Cerebellar nuclear complex (tissue), 1 donor: ENCODE measurements around the gene SLC25A17.

Experiments
- DNase-seq, 2 experiments: peaks; one replicate each; lab custom pipeline; 2025; lab: John Stamatoyannopoulos, UW

The SLC25A17 gene

DNA sequence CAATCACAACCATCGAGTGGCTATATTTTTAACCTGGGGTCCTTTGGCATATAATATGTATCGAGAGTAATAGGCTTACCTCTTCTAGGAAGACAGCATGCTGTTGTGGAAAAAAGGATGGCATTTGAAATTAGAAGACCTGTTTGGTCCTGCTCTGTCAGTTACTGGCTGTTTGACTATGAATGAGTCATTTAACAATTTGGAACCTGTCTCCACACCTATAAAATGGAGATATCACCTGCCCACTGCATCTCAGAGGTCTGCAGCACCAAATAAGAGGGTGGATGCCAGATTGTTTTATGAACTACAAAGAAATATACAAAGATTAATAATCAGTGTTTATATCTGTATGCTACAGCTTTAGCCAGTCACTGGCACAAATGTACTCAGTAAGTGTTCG is 60.8 kb downstream of the SLC25A17 start:
- no peak for DNase-seq

DNA sequence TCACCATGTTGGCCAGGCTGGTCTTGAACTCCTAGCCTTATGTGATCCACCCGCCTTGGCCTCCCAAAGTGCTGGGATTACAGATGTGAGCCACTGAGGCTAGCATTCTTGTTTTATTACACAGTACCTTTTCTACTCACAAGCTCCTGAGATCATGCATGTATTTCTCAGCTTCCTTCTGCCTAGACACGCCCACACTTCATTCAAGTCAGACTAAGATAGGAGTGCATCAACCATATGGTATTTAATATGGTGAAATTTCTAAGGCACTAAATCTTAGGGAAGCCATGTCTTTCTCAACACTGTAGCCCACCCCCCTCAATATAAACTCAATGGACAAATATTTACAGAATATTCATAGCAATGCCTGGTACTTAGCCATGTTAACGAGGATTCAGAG is 62.1 kb downstream of the SLC25A17 start:
- DNase-seq = no peak

DNA sequence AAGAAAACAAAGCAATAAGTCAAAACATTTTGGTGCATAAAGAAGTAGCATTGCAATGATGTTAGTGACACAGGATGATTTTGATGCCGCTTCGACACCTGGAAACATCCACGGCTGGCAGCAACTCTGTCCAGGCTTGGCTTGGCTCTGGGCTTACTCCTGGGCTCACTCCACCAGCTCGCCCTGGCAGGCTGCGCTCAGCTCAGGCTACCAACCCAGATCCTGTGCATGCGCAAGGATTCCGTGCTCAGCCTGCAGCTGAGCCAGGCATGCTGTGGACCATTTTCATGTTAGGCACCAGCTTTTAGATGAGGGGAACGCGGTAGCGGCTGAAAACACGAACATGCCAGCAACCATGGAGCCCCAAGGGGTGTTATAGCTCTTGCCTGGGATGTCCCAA is 66.0 kb downstream of the SLC25A17 start:
- no peak for DNase-seq

DNA sequence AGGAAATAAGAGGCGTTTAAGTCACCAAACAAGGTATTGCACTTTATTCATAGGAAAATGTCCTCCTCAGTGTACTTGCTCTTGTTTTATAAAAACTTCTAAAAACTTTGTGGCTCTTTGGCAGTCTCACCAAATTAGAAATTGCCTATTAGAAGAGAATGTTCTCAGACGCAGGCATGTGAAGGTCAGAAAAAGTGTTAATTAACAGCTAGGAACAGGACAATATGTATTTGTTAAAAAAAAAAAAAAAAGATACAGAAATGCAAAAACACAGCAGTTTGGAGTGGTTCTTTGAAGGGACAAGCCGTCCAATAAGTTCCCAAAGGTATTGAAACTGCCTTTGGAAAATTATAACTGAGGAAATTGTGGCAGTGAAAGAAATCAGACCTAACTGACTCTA is 67.9 kb downstream of the SLC25A17 start:
- no peak for DNase-seq

DNA sequence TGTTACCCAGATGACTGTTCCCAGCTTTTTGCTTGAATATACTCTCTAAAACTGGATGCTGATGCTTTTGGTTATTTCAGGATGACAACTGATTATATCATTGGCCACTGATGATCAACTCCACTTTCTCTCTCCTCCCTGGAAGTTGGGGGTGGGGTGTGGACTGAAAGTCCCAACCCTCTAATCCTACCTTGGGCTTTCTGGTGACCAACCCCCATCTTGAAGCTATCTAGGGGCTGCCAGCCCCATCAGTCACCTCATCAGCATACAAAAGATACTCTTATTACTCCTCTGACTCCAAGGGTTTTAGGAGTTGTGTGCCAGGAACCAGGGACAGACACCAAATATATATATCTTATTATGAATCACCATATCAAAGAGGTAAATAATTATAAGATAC is 69.3 kb downstream of the SLC25A17 start:
- DNase-seq = no peak

DNA sequence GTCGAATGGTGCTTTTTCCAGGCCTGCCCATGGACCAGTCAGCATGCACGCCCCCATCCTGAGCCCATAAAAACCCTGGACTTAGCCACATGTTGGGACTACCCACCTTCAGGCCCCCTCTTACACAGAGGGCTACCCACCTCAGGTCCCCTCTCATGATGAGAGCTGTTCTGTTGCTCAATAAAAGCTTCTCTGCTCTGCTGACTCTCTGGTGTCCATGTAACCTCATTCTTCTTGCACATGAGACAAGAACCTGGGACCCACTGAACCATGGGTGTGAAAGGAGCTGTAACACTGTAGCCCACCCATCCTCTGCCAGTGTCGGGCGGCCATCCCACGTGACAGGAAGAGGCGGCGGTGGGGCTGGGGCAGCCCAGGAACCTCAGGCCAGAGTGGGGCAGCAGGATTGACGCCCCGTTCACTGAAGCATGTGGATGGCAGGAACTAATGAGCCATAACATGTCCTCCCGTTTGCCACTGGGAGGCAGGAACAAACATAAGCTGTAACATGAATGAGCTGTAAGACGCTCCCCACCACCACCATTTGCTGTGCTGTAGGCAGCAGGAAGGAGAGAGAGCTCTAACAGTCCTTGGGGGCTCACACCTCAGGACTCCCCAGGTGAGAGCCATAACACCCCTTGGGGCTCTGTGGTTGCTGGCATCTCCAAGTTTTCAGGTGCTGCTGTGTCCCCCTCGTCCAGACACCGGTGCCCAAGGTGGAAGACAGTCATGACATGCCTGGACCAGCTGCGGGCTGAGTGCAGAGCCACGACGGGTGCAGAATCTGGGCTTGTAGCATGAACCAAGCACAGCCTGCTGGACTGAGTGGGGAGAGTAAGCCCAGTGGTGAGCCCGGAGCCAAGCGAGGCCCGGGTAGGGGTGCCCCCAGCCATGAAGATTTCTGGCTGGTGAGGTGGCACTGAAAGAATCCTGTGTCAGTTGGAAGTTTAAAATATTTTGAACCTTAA is 70.5 kb downstream of the SLC25A17 start:
- no peak for DNase-seq

DNA sequence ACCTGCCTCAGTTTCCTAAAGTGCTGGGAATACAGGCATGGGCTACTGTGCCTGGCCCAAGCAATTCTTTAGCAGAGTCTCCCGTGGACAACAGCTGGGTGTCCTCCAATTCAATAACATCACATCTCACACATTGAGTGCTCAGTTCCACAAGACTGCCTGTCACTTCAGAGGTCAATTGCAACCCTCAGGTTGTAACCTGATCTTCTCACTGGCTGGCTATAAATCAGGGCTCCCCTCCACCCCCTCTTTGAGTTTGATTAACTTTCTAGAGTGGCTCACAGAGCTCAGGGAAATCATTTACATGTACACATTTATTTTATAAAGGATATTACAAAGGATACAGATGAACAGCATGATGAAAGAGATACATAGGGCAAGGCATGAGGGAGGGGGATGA is 71.8 kb downstream of the SLC25A17 start:
- DNase-seq = no peak

DNA sequence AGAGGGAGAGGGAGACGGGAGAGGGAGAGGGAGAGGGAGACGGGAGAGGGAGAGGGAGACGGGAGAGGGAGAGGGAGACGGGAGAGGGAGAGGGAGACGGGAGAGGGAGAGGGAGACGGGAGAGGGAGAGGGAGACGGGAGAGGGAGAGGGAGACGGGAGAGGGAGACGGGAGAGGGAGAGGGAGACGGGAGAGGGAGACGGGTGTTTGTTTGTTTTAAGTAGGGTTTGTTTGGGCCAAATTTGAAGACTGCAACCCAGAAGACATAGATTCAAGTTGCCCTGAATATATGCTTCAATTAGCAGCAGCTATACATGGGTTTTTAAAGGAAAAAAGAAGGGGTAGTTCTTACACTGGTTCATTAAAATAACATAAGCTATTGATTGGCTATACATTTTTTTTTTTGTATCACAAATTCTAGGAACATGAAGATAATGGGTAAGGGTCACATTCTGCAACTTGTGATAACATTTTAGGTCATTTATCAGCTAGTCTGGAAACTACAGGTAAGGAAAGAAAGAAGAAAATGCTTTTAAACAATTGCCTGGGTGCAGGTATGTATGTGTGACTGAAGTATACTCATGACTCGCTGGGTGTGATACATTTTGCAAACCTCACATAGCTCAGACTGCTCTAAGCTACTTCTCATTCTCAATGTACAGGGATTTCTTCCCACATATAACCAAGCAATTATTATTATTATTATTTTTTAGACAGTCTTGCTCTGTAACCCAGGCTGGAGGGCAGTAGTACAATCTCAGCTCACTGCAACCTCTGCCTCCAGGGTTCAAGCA is 72.5 kb downstream of the SLC25A17 start:
- no peak for DNase-seq

DNA sequence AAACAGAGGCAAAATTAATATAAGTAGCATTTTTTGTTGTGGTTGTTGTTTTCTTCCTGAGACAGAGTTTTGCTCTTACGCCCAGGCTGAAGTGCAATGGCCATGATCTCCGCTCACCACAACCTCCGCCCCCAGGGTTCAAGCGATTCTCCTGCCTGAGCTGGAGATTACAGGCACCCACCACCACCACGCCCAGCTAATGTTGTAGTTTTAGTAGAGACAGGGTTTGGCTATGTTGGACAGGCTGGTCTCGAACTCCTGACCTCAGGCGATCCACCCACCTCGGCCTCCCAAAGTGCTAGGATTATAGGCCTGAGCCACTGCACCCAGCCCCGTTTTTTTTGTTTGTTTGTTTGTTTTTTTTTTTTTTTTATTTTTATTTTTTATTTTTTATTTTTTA is 75.4 kb downstream of the SLC25A17 start:
- no peak for DNase-seq

DNA sequence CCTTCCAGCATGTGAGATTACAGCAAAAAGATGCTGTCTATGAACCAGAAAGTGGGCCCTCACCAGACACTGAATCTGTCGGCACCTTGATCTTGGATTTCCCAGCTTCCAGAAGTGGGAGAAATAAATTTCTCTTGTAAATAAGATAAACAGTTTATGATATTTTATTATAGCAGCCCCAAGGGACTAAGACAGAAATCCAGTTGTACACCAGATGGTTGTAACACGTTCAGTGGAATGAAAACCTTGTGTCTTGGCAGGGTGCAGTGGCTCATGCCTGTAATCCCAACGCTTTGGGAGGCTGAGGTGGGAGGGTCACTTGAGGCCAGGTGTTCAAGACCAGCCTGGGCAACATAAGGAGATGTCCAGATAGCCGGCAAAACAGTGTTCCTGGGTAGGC is 78.0 kb downstream of the SLC25A17 start:
- DNase-seq = no peak

DNA sequence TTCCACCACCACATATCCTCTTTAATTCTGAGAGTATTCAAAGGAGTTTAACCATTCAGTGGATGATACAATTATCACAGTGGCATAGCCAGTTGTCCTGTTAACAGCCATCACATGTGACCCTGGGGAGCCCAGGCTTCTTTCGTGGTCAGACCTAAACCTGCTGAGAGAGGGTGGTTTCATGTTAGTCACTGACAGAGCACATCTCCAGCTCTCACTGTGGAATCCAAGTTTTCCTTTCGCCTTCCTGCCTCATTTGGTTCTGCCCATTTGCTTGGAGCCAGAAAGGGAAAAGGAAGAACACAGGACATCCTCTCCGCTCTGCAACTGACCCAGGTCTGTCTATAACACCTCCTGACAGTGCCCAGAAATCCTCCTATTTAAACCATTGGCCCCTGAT is 79.4 kb downstream of the SLC25A17 start:
- no peak for DNase-seq

DNA sequence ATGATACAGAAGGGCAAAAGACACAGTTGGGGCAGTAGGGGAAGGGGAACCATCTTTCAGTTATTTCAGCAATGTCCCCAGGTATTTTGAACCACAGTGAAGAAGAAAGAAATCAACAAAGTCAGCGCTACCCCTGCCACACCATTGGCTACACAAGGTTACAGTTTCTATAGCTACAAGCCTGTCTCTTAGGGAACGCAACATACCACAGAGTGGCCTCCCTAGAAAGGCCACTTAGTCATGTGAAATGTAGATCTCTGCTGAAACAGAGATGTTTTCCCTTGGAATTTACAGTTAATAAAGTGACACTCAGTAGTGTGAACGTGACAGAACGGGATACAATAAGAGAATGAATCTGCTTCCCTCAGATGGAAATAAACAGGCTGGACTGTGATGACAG is 85.2 kb downstream of the SLC25A17 start:
- no peak for DNase-seq

DNA sequence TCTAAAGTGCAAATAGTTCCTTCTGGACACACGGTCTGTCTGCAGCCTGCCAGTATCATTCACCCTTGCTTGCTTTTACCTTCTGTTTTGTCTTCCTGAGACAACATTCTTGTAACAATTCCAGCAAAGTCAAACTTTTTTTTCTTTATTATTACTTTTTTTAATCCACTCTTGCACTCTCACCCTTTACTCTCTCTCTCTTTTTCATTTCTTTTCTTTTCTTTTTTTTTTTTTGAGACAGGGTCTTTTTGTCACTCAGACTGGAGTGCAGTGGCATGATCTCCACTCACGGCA is 86.2 kb downstream of the SLC25A17 start:
- no peak for DNase-seq

DNA sequence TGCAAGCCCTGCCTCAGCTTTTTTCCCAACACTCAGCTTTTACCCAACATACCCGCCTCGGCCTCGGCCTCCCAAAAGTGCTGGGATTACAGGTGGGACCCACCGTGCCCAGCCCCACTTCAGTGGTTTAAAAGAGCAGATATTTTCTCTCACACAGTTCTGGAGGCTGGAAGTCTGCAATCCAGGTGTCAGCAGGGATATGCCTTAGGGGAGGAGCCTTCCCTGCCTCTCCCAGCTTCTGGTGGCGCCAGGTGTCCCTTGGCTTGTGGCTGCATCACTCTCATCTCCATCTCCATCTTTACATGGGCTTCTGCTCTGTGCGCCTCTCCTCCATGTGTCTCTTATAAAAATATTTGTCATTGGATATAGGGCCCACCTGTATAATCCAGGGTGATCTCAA is 89.9 kb downstream of the SLC25A17 start:
- no peak for DNase-seq

DNA sequence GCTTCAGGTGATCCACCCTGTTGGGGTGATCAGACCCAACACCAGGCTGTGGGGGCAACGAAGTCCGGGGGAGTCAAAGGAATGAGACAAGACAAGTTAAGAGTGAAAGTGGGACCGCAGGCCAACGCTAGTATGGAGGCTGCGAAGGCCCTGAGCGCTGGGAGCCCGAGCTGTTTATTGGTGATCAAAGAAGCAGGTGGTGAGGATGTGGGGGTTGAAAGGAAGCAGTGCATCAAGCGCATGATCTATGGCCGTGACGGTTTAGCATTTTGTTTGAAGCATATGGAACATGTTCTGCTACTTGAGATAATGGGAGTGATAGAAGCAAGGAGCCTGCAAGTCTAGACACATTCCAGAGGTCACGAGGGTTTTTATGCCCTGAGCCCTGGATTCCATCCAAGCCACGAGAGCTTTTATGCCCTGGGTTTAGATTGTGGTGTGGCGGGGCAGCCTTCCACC is 90.4 kb downstream of the SLC25A17 start:
- no peak for DNase-seq

DNA sequence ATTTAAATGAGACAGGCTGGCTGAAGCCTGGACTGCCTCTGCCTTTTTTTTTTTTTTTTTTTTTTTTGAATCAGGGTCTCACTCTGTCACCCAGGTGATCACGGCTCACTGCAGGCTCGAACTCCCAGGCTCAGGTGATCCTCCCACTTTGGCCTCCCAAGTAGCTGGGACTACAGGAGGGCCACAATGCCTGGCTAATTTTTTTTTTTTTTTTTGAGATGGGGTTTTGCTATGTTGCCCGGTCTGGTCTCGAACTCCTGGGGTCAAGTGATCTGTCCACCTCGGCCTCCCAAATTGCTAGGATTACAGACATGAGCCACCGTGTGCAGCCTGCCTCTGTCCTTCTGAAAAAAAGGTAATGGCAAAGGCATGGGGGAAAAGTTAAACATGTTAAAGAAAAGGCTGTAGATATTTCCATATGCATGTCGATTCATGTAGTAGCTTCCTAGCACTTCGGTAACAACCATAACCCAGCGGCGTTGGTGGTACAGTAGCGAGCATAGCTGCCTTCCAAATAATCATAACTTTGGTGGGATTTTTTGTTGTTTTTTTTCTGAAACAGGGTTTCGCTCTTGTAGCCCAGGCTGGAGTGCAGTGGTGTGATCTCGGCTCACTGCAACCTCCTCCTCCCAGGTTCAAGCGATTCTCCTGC is 91.1 kb downstream of the SLC25A17 start:
- no peak for DNase-seq

DNA sequence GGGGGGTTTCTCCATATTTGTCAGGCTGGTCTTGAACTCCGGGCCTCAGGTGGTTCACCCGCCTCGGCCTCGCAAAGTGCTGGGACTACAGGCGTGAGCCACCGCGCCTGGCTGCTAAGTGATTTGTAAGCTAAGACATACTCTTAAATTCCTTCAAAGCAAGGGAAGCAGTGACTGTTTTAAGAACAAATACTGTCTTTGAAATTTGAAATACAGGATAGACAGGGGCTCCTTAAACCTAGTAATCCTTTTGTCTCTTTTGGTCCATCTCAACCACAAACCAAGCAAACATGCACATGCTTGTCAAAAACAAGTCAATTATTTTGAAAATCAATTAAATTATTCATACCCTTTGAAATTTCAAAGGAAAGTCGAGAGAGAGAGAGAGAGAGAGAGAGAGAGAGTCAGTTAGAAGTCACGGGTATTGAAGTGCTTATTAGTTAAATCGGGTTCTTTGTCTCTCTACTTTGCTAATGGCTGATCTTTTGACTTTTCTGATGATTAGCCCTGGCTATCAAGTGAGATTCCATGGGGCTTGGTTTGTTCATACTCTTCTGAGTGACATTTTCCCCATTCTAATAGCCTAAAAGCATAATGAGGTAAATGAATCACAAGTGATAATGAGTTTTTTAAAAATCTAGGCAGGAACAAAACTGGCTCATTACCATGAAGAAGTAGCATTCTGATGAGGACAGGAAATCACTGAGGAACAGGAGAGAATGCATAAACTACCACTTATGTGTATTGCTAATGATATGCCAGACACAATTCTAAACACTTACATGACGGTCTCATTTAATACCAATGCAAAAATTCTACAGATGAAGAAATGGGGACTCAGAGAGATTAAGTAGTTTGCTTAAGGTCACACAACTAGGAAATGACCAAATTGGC is 91.8 kb downstream of the SLC25A17 start:
- no peak for DNase-seq

DNA sequence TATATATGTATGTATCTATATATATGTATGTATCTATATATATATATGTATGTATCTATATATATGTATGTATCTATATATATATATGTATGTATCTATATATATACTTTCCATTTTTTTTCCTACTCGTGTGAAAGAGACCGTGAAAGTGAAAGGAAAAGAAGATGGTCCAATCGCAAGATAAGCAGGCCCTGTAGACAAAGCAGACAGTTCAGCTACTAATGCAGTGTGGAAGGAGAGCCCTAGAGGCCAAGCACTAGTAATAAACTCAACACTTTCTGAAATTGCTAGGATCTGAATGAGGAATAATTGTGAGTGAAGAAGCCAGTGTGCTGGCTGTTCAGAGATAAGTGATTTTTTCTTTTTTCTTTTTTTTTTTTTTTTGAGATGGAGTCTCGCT is 92.6 kb downstream of the SLC25A17 start:
- no peak for DNase-seq

DNA sequence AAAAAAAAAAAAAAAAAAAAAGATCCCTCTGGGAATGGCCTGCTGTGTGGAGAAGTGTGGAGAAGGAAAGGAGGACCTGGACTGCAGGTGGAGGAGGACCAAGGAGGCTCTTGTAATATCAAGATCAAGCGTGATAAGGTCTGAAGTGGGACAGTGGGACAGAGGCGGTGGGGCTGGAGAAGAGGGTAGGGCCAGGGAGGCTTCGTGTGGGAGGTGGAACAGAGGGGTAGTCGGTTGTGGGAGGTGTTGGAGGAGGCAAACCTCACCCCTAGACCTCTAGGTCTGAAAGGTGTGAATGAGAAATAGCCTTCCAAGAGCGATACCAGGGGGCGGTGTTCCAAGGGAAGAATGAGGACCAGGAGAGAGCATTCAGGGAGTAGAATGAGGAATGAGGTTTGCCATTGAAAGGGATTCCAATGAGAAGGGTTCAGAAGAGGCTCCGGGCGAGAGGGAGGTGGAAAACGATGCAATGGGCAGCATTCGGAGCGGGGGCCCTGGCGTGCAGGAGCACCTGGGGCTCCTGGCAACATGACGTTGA is 95.7 kb downstream of the SLC25A17 start:
- DNase-seq = no peak

DNA sequence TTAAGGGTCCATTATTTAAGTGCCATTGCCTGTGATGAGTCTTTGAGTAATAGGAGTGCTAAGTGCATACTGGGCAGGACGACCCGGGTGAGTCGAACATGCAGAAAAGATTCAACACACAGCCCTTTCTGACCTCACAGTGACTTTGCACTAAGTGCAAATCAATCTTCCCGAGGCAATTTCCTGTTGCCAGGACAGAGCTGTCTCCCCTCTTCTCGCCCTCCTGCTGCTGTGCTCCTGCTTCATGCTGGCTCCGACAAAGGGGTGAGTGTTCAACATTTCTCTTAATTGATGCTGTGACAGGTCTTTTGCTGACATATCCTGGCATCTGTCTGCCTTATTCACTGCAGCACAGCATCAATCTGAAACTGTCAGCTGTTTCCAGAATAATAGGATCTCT is 97.9 kb downstream of the SLC25A17 start:
- DNase-seq = no peak

DNA sequence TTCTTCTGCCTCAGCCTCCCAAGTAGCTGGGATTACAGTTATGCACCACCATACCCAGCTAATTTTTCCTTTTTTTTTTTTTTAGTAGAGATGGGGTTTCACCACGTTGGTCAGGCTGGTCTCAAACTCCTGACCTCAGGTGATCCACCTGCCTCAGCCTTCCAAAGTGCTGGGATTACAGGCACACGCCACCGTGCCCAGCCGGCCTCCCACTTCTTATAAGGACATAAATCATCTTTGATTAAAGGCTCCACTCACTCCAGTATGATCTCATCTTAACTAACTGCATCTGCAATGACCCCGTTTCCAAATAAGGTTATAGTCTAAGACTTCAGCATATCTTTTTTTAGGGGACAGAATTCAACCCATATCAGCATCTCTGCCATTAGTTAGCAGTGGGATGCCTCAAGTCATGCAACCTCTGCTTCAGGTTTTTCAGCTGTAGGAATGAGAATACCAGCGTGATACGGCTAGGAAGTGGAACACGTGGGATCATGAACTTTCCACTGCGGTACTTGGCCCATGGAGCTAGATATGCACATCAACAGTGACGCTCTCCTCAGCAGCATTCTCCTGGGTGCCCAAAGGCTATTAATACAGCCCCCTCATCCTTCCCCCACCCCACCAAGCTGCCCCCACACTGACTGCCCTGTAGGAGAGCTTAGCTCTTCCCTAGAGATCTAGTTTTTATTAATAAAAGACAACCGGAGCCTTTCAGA is 98.4 kb downstream of the SLC25A17 start:
- no peak for DNase-seq
